H1 (cell line): Measurements from ENCODE around the gene SLAMF6.

Experiments used
- ATF3 ChIP-seq: IDR thresholded peaks from 2 replicates; pipeline ENCODE4 v1.6.1; 2011; ENCODE audit warnings: low read depth, mild to moderate bottlenecking, low read length; ENCODE audit not compliant: insufficient read depth
- BACH1 ChIP-seq: IDR thresholded peaks from 2 replicates; pipeline ENCODE4 v1.6.1; 2012; ENCODE audit warnings: low read length, improper control_type of control experiment
- CHD2 ChIP-seq: IDR thresholded peaks from 2 replicates; pipeline ENCODE4 v1.6.1; 2012; ENCODE audit warnings: low read length, improper control_type of control experiment
- CREB1 ChIP-seq: IDR thresholded peaks from 2 replicates; pipeline ENCODE4 v1.6.1; 2012; ENCODE audit warnings: inconsistent platforms
- CTCF ChIP-seq, 3 experiments: IDR thresholded peaks; 1 replicate in 2 of 3; 2 replicates in 1 of 3; pipeline versions ENCODE4 v1.5.1 to v1.6.1; 2011; ENCODE audit warnings: low read length in 3 of 3, mild to moderate bottlenecking in 3 of 3, inconsistent platforms in 2 of 3, low read depth in 1 of 3, moderate library complexity in 1 of 3; ENCODE audit not compliant: insufficient read depth in 1 of 3; ENCODE audit errors: control extremely low read depth in 1 of 3
- GABPA ChIP-seq: IDR thresholded peaks from 2 replicates; pipeline ENCODE4 v1.6.1; 2011; ENCODE audit warnings: mild to moderate bottlenecking, low read length, moderate library complexity, borderline replicate concordance; ENCODE audit not compliant: insufficient read depth
- JUND ChIP-seq: IDR thresholded peaks from 2 replicates; pipeline ENCODE4 v1.6.1; 2011; ENCODE audit warnings: mild to moderate bottlenecking, improper control_type of control experiment, low read length
- MAFK ChIP-seq: IDR thresholded peaks from 2 replicates; pipeline ENCODE4 v1.6.1; 2012; ENCODE audit warnings: low read depth, mild to moderate bottlenecking, improper control_type of control experiment, low read length
- POLR2A ChIP-seq, 2 experiments: IDR thresholded peaks; 1 replicate in 1 of 2; 2 replicates in 1 of 2; pipeline ENCODE4 v1.6.1; 2011; ENCODE audit warnings: low read depth in 2 of 2, low read length in 2 of 2, mild to moderate bottlenecking in 2 of 2; ENCODE audit errors: control extremely low read depth in 1 of 2
- POLR2AphosphoS5 ChIP-seq: IDR thresholded peaks from 2 replicates; pipeline ENCODE4 v1.6.1; 2011; ENCODE audit warnings: low read depth, low read length
- TAF1 ChIP-seq: IDR thresholded peaks from 2 replicates; pipeline ENCODE4 v1.6.1; 2011; ENCODE audit warnings: mild to moderate bottlenecking, low read depth, low read length
- TEAD4 ChIP-seq: IDR thresholded peaks from 2 replicates; pipeline ENCODE4 v1.6.1; 2012; ENCODE audit warnings: low read depth, low read length, inconsistent platforms, mixed read lengths

GRCh38 chr1:160558660-160559380 lies 35.8 kb upstream of the SLAMF6 start:
- TF ChIP-seq CTCF (IDR thresholded peaks at IDR 0.05; ENCODE audit: control extremely low read depth in 1 of 3, insufficient read depth in 1 of 3, low read depth in 1 of 3, low read length in 3 of 3): no peak
- TF ChIP-seq GABPA: no peak
- no peak for TF ChIP-seq POLR2A (IDR thresholded peaks at IDR 0.05; ENCODE audit: control extremely low read depth in 1 of 2, low read depth in 2 of 2, low read length in 2 of 2)
- TF ChIP-seq POLR2AphosphoS5: no peak
- TF ChIP-seq TEAD4: no peak
- TF ChIP-seq BACH1: no peak
- TF ChIP-seq JUND: no peak
- no peak for TF ChIP-seq MAFK
- TF ChIP-seq ATF3: no peak
- no peak for TF ChIP-seq CREB1
- TF ChIP-seq CHD2: no peak
- TF ChIP-seq TAF1: no peak
